ENCODE measurements around the gene RNASE7.

DNA sequence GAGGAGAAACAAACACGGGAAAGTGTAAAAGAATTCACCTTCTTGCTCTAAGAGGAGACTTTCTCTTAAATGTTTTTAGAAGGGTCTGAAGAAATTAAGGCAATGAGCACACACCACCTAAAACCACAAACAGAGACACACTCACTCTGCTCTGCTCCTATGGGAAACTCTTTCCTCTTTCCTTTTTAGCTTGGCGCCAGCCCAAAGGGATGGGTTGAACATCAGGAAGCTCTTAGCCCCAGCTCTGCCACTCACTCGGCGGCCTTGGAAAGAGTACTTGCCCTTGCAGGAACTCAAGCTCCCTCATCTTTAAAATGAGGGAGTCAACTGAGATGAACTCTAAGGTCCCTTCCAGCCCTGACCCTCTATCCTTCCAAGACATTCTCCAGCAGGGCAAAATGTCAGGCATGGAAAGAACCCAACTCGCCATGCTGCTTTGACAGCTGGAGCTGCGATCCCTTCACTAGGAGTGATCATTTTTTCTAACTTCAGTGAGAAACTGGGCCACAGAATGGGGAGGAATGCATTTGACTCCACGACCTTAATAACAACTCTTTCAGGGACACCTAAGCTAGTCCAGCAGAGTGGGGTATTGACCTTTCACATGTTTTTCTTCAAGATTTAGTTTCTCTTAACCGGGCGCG is 14.5 kb downstream of the RNASE7 start:
- TF ChIP-seq CTCF (IDR thresholded peaks at IDR 0.05; ENCODE audit: insufficient read depth, low read depth, low read length) (no peak), EZH2 (IDR thresholded peaks at IDR 0.05; ENCODE audit: insufficient read depth, low read length) (no peak)

Data from astrocyte (in vitro differentiated cells and primary cell).